Testis (tissue), 3 donors: ENCODE measurements around the gene PABPC3. TPM values are rescaled to one million over a fixed set of nuclear protein-coding genes. Genes with fewer than 3 reads are reported as not detected.

Experiments
- DNase-seq: peaks from one replicate; pipeline ENCODE4 v3.0.0-alpha.2; 2019
- H3K27ac ChIP-seq, 2 donors: fragments of 200-600 bp; sonication (generic); one replicate each; pipeline ENCODE4 v1.5.1; 2019
- H3K27me3 ChIP-seq: fragments of 200-600 bp; sonication (generic); one replicate; pipeline ENCODE4 v1.5.1; 2019
- H3K36me3 ChIP-seq: fragments of 200-600 bp; sonication (generic); one replicate; pipeline ENCODE4 v1.5.1; 2017; ENCODE audit warnings: low read depth; ENCODE audit errors: missing control alignments
- H3K4me1 ChIP-seq: fragments of 200-600 bp; sonication (generic); one replicate; pipeline ENCODE4 v1.5.1; 2019
- H3K4me3 ChIP-seq, 2 donors: fragments of 200-600 bp; sonication (generic); one replicate each; pipeline ENCODE4 v1.5.1; 2017 to 2019
- H3K9me3 ChIP-seq: fragments of 200-600 bp; sonication (generic); one replicate; pipeline ENCODE4 v1.5.1; 2017
- POLR2A ChIP-seq: fragments of 450-650 bp; IDR thresholded peaks from one replicate; pipeline ENCODE4 v1.6.1; 2017; ENCODE audit warnings: antibody characterized with exemption, mild to moderate bottlenecking, moderate library complexity
- WGBS, 2 donors: methylation state at CpG; one replicate each; pipeline ENCODE4 v1.1.5; 2018; 5-methylcytosine and 5-hydroxymethylcytosine counted together
- intact Hi-C: fragments of 100-400 bp; cut with DNase I; formaldehyde crosslinking; loops from one replicate; pipeline ENCODE4 v1.15.1; 2023; ENCODE audit warnings: low total_unique reads
- polyA plus RNA-seq: library from polyadenylated mRNA; stranded (reverse); fragments of 350-450 nt; fragmentation: Illumina TruSeq; extraction: RNeasy Lipid Tissue Mini Kit (QIAGEN cat#74804); gene quantifications from one replicate; pipeline ENCODE4 v1.2.3, GENCODE V29; 2014; ENCODE audit warnings: low read depth, low replicate concordance; ENCODE audit not compliant: insufficient read depth
- total RNA-seq, 2 donors: library from RNA; depleted of rRNA; stranded (reverse); fragments of >200 nt; gene quantifications; one replicate each; pipeline ENCODE4 v1.2.3, GENCODE V29; 2016
- TF ChIP-seq, protein P1 (sequence below), 3 experiments: fragments of 450-650 bp in 2 of 3; fragments of 200-600 bp in 1 of 3; sonication (generic) in 1 of 3; IDR thresholded peaks; one replicate each; pipeline ENCODE4 v1.5.1; 2016 to 2019; ENCODE audit warnings: antibody characterized with exemption in 3 of 3, mild to moderate bottlenecking in 2 of 3, moderate library complexity in 1 of 3

PABPC3 gene
- total and polyA plus RNA-seq, 3 donors from 2014 or later = 24.0 to 66.0 (median 31.7) TPM

DNA sequence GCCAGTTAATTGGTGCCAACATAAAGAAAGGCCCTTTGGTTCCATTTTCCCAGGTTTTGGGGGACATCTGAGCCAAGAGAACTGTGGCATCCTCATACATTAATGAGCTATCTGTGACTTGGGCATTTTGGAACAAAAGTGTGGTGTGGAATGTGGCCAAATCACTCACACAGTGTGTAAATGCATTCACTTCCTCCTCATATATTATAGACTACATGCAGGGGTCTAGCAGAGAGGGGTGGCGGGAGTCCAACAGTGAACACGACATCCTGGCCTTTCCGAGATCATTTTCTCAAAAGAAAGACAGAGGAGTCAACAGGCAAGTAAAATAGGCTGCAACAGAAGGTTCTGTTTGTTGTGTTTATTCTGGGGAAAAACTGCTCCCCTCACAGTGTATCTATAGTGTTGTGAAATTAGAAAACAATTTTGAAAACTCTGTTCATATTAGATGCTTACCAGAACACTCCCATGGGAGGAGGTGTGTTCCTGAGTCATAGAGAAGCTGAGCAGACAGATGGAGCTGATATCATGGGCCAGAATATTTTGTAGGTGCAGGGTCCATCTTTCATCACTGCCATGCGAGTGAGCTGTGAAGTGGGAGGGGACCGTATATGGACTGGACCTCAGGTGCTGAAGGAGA lies 36.9 kb downstream of the PABPC3 start:
- intact Hi-C loops = no loop called here
- H3K27me3 ChIP-seq = no peaks in the 10 kb centered on the region
- H3K36me3 ChIP-seq = no peaks in the 10 kb centered on the region
- no peak overlapping the region for H3K4me3 ChIP-seq
- DNase-seq = no peak
- TF ChIP-seq, protein P1, sequence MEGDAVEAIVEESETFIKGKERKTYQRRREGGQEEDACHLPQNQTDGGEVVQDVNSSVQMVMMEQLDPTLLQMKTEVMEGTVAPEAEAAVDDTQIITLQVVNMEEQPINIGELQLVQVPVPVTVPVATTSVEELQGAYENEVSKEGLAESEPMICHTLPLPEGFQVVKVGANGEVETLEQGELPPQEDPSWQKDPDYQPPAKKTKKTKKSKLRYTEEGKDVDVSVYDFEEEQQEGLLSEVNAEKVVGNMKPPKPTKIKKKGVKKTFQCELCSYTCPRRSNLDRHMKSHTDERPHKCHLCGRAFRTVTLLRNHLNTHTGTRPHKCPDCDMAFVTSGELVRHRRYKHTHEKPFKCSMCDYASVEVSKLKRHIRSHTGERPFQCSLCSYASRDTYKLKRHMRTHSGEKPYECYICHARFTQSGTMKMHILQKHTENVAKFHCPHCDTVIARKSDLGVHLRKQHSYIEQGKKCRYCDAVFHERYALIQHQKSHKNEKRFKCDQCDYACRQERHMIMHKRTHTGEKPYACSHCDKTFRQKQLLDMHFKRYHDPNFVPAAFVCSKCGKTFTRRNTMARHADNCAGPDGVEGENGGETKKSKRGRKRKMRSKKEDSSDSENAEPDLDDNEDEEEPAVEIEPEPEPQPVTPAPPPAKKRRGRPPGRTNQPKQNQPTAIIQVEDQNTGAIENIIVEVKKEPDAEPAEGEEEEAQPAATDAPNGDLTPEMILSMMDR (IDR thresholded peaks at IDR 0.05) = no peak
- no peak for TF ChIP-seq POLR2A
- H3K27ac ChIP-seq = no peak overlapping the region
- H3K4me1 ChIP-seq = no peaks in the 10 kb centered on the region
- WGBS, 2 donors = 60 to 68% methylated on average over 5 of the region's 5 CpGs
- no peaks in the 10 kb centered on the region for H3K9me3 ChIP-seq

DNA sequence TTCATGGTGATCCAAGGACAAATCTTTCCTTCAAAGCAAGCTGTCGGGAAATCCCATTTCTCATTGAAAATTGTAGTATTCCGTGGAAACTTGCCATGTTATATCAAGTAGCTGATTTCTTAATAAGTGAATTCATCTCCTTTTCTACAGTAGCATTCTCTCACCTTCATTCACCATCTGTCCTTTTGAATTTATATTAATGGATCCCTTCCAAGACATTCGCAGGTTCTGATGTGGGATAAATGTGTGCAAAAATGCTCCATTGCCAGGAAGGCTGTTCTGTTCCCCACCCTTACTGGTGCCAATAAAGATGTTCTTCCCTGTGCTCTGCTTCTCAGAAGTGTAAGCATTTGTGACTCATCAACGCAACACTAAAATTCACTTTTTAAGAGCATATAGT lies 40.0 kb downstream of the PABPC3 start:
- intact Hi-C loops = no loop called here
- no peaks in the 10 kb centered on the region for H3K27me3 ChIP-seq
- H3K27ac ChIP-seq = no peak overlapping the region
- H3K9me3 ChIP-seq = no peaks in the 10 kb centered on the region
- TF ChIP-seq, protein P1 (IDR thresholded peaks at IDR 0.05) = no peak
- no peak for TF ChIP-seq POLR2A
- H3K36me3 ChIP-seq = no peaks in the 10 kb centered on the region
- H3K4me3 ChIP-seq = no peak overlapping the region
- no peaks in the 10 kb centered on the region for H3K4me1 ChIP-seq
- DNase-seq = no peak
- WGBS, 2 donors = 78 to 80% methylated on average over 4 of the region's 4 CpGs

DNA sequence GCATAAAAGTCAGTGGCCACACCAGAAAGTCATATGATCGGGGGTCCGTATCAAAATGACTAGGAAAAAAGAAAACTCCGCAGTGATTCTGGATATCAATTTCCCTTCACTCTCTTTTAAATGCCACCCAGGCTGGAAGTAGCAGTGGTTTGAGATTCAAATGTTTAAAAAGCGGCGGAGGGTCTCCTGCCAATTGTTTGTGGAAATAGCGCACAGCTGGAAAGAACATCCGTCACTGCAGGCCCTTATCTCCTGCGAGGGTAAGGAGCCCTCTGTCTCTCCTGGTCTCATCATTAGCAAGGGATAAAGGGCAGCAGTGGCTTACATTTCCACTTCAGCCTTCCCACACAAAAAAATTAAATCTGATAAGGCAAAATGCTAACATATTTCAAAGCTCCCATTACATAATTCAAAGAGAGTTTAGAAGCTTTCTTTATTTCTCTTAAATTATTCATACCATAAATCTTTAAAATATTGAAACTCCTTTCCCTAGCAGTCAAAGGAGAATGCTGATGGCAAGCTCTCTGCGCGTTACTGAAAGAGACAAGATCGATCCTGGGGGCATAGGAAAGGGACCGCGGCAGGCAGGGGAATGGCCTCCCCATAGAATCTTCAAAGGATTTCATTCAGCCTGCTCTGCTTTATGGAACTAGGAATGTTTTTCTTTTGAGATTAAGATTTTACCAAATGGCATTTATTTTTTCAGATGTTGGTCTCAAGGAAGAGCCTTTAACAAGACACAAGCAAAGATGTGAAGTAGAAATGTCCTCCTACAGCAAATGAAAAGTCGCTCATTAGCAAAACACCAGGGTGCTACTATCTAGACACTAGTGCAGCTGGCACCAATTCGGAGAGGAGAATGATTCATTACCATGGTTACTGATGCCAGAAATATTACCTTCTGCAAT lies 41.2 kb downstream of the PABPC3 start:
- Histone ChIP-seq H3K4me1 (no peaks in the 10 kb centered on the region), H3K4me3 (no peak overlapping the region), H3K36me3 (no peaks in the 10 kb centered on the region), H3K27ac (no peak overlapping the region), H3K27me3 (no peaks in the 10 kb centered on the region), H3K9me3 (no peaks in the 10 kb centered on the region)
- no peak for TF ChIP-seq POLR2A
- TF ChIP-seq, protein P1 (IDR thresholded peaks at IDR 0.05) = no peak
- intact Hi-C loops = no loop called here
- no peak for DNase-seq
- 30 to 33% methylated on average over 15 of the region's 15 CpGs for WGBS, 2 donors

DNA sequence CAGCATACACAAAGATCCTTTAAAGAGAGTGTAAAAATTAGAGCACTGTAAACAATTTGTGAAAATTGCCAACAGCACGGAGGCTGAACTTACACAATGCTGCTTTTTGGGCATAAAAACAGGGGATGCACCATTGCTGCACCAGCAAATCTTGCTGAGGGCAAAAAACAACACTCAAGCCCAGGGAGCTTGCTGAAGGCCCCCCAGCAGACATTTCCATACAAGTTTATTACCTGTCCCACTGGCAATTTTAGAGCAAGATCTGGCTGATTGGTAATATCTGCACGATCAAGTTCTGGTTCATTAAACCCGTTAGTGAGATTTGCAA lies 41.8 kb downstream of the PABPC3 start:
- no peaks in the 10 kb centered on the region for H3K27me3 ChIP-seq
- H3K36me3 ChIP-seq = no peaks in the 10 kb centered on the region
- H3K27ac ChIP-seq = no peak overlapping the region
- H3K4me3 ChIP-seq = no peak overlapping the region
- no peaks in the 10 kb centered on the region for H3K9me3 ChIP-seq
- intact Hi-C loops = no loop called here
- no peaks in the 10 kb centered on the region for H3K4me1 ChIP-seq
- no peak for DNase-seq
- 56 to 83% methylated on average over 3 of the region's 3 CpGs for WGBS, 2 donors
- TF ChIP-seq, protein P1 (IDR thresholded peaks at IDR 0.05) = no peak
- no peak for TF ChIP-seq POLR2A
